CD8-positive, alpha-beta memory T cell (primary cell): ENCODE results near the gene C19orf53. TPM values are rescaled to one million over a fixed set of nuclear protein-coding genes. Genes with fewer than 3 reads are reported as not detected.

Source experiments
- polyA plus RNA-seq: library from polyadenylated mRNA; unstranded; fragments of 300-500 nt; fragmentation: Illumina TruSeq; gene quantifications from one replicate; pipeline ENCODE4 v1.2.3, GENCODE V29; 2021
- total RNA-seq, 2 experiments: library from RNA; stranded (reverse); gene quantifications; one replicate each; pipeline ENCODE4 v1.2.3, GENCODE V29; 2021

Gene C19orf53
- total and polyA plus RNA-seq, 3 experiments from 2014 or later, result 131 to 239 (median 163) TPM

Other genes with a start within 250 kb of the C19orf53 start
- 10 to 100 TPM; 42.4 to 43.5 TPM for gene MRI1, start 9.9 kb upstream of the C19orf53 start, total RNA-seq
- gene MRI1, start 9.9 kb upstream of the C19orf53 start, polyA plus RNA-seq, result 19.0 TPM
- gene ZSWIM4, start 21.0 kb downstream of the C19orf53 start, total RNA-seq, result 1 to 10 TPM; 4.4 to 4.8 TPM
- 1.6 TPM for gene ZSWIM4, start 21.0 kb downstream of the C19orf53 start, polyA plus RNA-seq
- 1 to 10 TPM in 1 of 2 experiments, under 1 TPM in 1; 0.90 to 1.5 TPM for gene NANOS3, start 102.7 kb downstream of the C19orf53 start, total RNA-seq
- not detected for gene NANOS3, start 102.7 kb downstream of the C19orf53 start, polyA plus RNA-seq
- 1 to 10 TPM; 6.8 to 8.2 TPM for gene BRME1, start 131.7 kb downstream of the C19orf53 start, total RNA-seq
- 3.5 TPM for gene BRME1, start 131.7 kb downstream of the C19orf53 start, polyA plus RNA-seq
- 10 to 100 TPM; 30.8 to 31.0 TPM for gene CC2D1A, start 131.7 kb downstream of the C19orf53 start, total RNA-seq
- gene CC2D1A, start 131.7 kb downstream of the C19orf53 start, polyA plus RNA-seq, result 15.3 TPM
- gene PODNL1, start 164.0 kb downstream of the C19orf53 start, total RNA-seq, result under 1 TPM in 1 of 2 experiments, not detected in 1; 0.24 TPM
- gene PODNL1, start 164.0 kb downstream of the C19orf53 start, polyA plus RNA-seq, result not detected
- 10 to 100 TPM; 64.6 to 66.5 TPM for gene DCAF15, start 178.1 kb downstream of the C19orf53 start, total RNA-seq
- gene DCAF15, start 178.1 kb downstream of the C19orf53 start, polyA plus RNA-seq, result 8.0 TPM
- gene RFX1, start 231.9 kb downstream of the C19orf53 start, total RNA-seq, result 10 to 100 TPM; 13.0 to 13.6 TPM
- gene RFX1, start 231.9 kb downstream of the C19orf53 start, polyA plus RNA-seq, result 3.1 TPM